Skeletal muscle satellite cell (primary cell): ENCODE data around the gene SNCAIP. TPM values are rescaled to one million over a fixed set of nuclear protein-coding genes. Genes with fewer than 3 reads are reported as not detected.

ENCODE experiments used
- H3K27me3 ChIP-seq: 2 replicates; pipeline ENCODE4 v1.7.0; 2013; ENCODE audit warnings: low read length; ENCODE audit not compliant: control insufficient read depth, insufficient read depth
- H3K36me3 ChIP-seq: 2 replicates; pipeline ENCODE4 v1.7.0; 2013; ENCODE audit warnings: mild to moderate bottlenecking, control low read depth, low read length; ENCODE audit not compliant: insufficient read depth
- H3K4me1 ChIP-seq: 2 replicates; pipeline ENCODE4 v1.7.0; 2013; ENCODE audit warnings: low read length; ENCODE audit not compliant: control insufficient read depth, insufficient read depth
- H3K4me2 ChIP-seq: 2 replicates; pipeline ENCODE4 v1.7.0; 2013; ENCODE audit warnings: mild to moderate bottlenecking, low read length
- H3K4me3 ChIP-seq: 2 replicates; pipeline ENCODE4 v1.7.0; 2013; ENCODE audit warnings: low read length
- H3K9ac ChIP-seq: 2 replicates; pipeline ENCODE4 v1.7.0; 2013; ENCODE audit warnings: mild to moderate bottlenecking, low read depth, low read length, moderate library complexity
- H3K9me3 ChIP-seq: replicated peaks from 2 replicates; pipeline ENCODE4 v1.7.0; 2013; ENCODE audit warnings: mild to moderate bottlenecking, control low read depth, low read length
- total RNA-seq: library from RNA; depleted of rRNA; stranded (reverse); fragments of >200 nt; gene quantifications from 2 replicates; pipeline ENCODE4 v1.2.3, GENCODE V29; 2012; rRNA removed

Gene SNCAIP
- total RNA-seq = 0.25 TPM in 1 of 2 replicates, not detected in the other

- Histone ChIP-seq H3K4me1 (peaks cover 8% of the 10 kb centered on the region), H3K9me3 (no peaks in the 10 kb centered on the region), H3K27me3 (peaks cover 6% of the 10 kb centered on the region), H3K36me3 (no peaks in the 10 kb centered on the region), H3K4me3 (peak within 1 kb of the TSS; percentile 79), H3K4me2 (peak within 1 kb of the TSS; percentile 98), H3K9ac (peak within 1 kb of the TSS; percentile 65)
These were observed at the start of gene SNCAIP for GRCh38 chr5:122311961-122312590. Gene SNCAIP (plus strand): TSS chr5:122312237. CDS start chr5:122391135, 78,898 bp downstream.

DNA sequence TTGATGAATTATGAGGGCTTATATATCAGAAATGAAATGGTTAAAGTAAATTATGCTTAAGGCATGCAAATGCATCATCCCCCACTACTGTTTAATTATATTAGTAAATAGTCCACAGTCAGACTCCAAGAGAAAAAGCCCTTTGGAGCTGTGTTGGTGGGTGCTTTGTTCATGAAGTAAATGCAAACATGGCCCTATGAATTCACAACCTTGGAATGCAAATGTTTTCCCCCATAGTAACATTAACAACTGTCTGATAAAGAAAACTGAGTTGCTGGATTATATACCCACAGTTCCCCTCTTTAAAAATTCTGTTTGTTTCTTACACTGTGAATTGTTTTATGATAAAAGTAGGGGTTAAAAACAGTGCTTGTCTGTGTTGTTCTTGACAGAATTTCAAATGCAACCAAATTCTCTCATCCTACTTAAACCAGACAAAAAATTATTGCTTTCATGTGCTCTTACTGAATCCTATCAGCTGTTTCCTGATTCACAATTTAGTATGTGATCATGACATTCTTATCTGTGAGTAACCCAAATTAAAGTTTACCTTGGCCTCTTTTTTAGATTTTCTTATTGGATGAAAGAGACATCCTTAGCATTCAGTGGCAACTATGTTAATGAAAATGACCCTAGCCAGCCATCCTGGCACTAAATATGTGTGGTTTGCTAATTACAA lies 48.5 kb upstream of the SNCAIP start:
- H3K27me3 ChIP-seq = no peaks in the 10 kb centered on the region
- no peaks in the 10 kb centered on the region for H3K9me3 ChIP-seq
- no peaks in the 10 kb centered on the region for H3K36me3 ChIP-seq
- H3K4me3 ChIP-seq = no peak overlapping the region
- H3K4me2 ChIP-seq = no peak overlapping the region
- H3K9ac ChIP-seq = no peak overlapping the region
- H3K4me1 ChIP-seq = peaks cover 31% of the 10 kb centered on the region

- Histone ChIP-seq H3K27me3 (no peaks in the 10 kb centered on the region), H3K4me2 (no peak overlapping the region), H3K4me1 (peaks cover 31% of the 10 kb centered on the region), H3K4me3 (no peak overlapping the region), H3K9ac (no peak overlapping the region), H3K36me3 (no peaks in the 10 kb centered on the region), H3K9me3 (no peaks in the 10 kb centered on the region)
These were observed 47.4 kb upstream of the SNCAIP start for GRCh38 chr5:122264610-122265009.

GRCh38 chr5:122267185-122267584 lies 44.9 kb upstream of the SNCAIP start:
- no peaks in the 10 kb centered on the region for H3K9me3 ChIP-seq
- no peak overlapping the region for H3K4me2 ChIP-seq
- peaks cover 17% of the 10 kb centered on the region for H3K4me1 ChIP-seq
- H3K9ac ChIP-seq = no peak overlapping the region
- no peak overlapping the region for H3K4me3 ChIP-seq
- H3K27me3 ChIP-seq = peaks cover 2% of the 10 kb centered on the region
- H3K36me3 ChIP-seq = no peaks in the 10 kb centered on the region

DNA sequence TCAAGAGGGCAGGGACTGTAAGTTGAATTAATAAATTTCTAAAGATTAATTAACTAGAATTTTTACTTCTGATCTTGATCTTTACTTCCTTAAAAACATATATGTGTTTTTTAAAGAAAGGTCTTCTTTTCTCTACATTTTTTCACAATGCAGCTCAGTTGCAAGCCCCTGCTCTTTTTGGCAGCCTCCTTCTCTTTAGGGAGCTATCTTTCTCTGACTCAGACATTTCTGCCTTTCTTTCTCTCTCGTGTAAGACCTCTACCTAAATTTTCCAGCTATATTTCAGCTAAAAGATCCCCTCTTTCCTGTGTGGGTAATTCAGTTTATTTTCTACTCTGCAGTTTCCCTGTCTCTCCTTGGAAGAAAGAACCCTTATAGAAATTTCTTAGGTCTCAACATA lies 38.3 kb upstream of the SNCAIP start:
- Histone ChIP-seq H3K9me3 (no peaks in the 10 kb centered on the region), H3K36me3 (no peaks in the 10 kb centered on the region), H3K9ac (no peak overlapping the region), H3K4me1 (no peaks in the 10 kb centered on the region), H3K4me3 (no peak overlapping the region), H3K4me2 (no peak overlapping the region), H3K27me3 (peaks cover 2% of the 10 kb centered on the region)

DNA sequence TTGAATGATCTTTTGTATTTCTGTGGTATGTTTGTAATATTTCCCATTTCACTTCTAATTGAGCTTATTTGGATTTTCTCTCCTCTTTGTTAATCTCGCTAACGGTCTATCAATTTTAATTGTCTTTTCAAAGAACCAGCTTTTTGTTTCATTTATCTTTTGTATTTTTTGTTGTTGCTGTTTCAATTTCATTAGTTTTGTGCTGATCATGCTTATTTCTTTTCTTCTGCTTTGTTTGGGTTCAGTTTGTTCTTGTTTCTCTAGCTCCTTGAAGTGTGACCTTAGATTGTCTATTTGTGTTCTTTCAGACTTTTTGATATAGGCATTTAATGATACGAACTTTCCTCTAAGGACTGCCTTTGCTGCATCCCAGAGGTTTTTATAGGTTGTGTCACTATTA lies 28.4 kb upstream of the SNCAIP start:
- no peaks in the 10 kb centered on the region for H3K9me3 ChIP-seq
- H3K36me3 ChIP-seq = no peaks in the 10 kb centered on the region
- no peak overlapping the region for H3K9ac ChIP-seq
- no peak overlapping the region for H3K4me2 ChIP-seq
- no peaks in the 10 kb centered on the region for H3K27me3 ChIP-seq
- H3K4me1 ChIP-seq = no peaks in the 10 kb centered on the region
- no peak overlapping the region for H3K4me3 ChIP-seq

- Histone ChIP-seq H3K27me3 (no peaks in the 10 kb centered on the region), H3K9ac (no peak overlapping the region), H3K9me3 (no peaks in the 10 kb centered on the region), H3K4me2 (no peak overlapping the region), H3K4me1 (no peaks in the 10 kb centered on the region), H3K36me3 (no peaks in the 10 kb centered on the region), H3K4me3 (no peak overlapping the region)
These were observed 25.5 kb upstream of the SNCAIP start for GRCh38 chr5:122286541-122286940.

GRCh38 chr5:122287101-122287500 lies 24.9 kb upstream of the SNCAIP start:
- no peak overlapping the region for H3K9ac ChIP-seq
- no peaks in the 10 kb centered on the region for H3K4me1 ChIP-seq
- H3K27me3 ChIP-seq = no peaks in the 10 kb centered on the region
- no peak overlapping the region for H3K4me2 ChIP-seq
- no peaks in the 10 kb centered on the region for H3K36me3 ChIP-seq
- no peak overlapping the region for H3K4me3 ChIP-seq
- H3K9me3 ChIP-seq = no peaks in the 10 kb centered on the region

DNA sequence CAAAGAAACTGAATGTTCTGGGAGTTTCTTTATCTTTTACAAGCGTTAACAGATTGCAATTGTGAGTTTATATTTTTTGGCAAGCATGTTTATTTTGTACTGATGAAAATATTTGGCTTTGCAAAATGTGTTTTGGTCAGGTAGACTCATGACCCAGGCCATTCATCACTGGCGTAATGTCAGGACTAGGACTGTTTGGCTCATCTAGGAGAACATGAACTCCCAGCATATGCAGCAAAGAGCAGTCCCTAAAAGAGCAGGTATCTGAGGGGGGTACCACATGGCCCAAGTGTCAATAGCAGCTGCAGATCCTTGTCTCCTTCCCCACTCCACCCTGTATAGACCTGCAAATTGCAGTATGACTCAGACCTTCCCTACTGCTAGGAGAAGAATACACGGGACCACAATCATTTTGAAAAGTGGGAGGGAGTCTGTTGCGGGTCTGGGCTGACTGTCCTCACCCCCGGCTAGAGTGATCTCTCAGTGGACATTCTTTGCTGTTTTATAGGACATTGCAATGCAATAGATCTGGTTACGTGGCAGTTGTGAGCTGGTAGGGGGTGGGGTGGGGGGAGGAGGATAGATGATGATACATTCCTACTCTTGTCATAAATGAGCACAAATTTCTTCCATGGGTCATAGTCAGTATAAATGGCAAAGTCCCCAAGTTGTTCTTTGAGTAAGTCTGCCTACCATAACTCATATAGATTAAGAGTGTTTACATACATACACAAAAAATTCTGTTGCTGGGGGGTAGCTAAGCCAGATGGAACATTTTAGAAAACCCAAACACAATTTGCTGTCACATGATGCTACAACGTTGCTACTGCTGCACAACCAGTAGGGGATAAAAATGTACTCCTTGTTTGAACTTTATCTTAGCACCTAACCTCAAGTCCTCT lies 20.8 kb upstream of the SNCAIP start:
- no peak overlapping the region for H3K4me2 ChIP-seq
- H3K27me3 ChIP-seq = no peaks in the 10 kb centered on the region
- no peak overlapping the region for H3K4me3 ChIP-seq
- no peaks in the 10 kb centered on the region for H3K9me3 ChIP-seq
- no peak overlapping the region for H3K9ac ChIP-seq
- no peaks in the 10 kb centered on the region for H3K36me3 ChIP-seq
- H3K4me1 ChIP-seq = no peaks in the 10 kb centered on the region

- no peak overlapping the region for H3K4me2 ChIP-seq
- no peak overlapping the region for H3K9ac ChIP-seq
- H3K27me3 ChIP-seq = no peaks in the 10 kb centered on the region
- no peak overlapping the region for H3K4me3 ChIP-seq
- H3K9me3 ChIP-seq = no peaks in the 10 kb centered on the region
- H3K36me3 ChIP-seq = no peaks in the 10 kb centered on the region
- no peaks in the 10 kb centered on the region for H3K4me1 ChIP-seq
These were observed 19.7 kb upstream of the SNCAIP start for GRCh38 chr5:122292332-122292731.

- Histone ChIP-seq H3K9ac (no peak overlapping the region), H3K36me3 (no peaks in the 10 kb centered on the region)
These were observed 16.9 kb upstream of the SNCAIP start for GRCh38 chr5:122295138-122295537.

More at GRCh38 chr5:122295138-122295537, 16.9 kb upstream of the SNCAIP start:
- H3K9me3 ChIP-seq = no peaks in the 10 kb centered on the region
- H3K4me1 ChIP-seq = no peaks in the 10 kb centered on the region
- H3K27me3 ChIP-seq = no peaks in the 10 kb centered on the region
- H3K4me2 ChIP-seq = no peak overlapping the region
- H3K4me3 ChIP-seq = no peak overlapping the region
